Stromal cell of bone marrow (primary cell): ENCODE data around the gene TGFBR2.

Experiments used
- DNase-seq: peaks from one replicate; pipeline ENCODE4 v3.0.0-alpha.2; 2012; ENCODE audit warnings: low read depth

Gene TGFBR2

GRCh38 chr3:30606301-30607031 is at the start of gene TGFBR2:
Gene TGFBR2 (plus strand): TSS chr3:30606601. CDS start chr3:30606884, 283 bp downstream.
- DNase-seq = peak; percentile 98

DNA sequence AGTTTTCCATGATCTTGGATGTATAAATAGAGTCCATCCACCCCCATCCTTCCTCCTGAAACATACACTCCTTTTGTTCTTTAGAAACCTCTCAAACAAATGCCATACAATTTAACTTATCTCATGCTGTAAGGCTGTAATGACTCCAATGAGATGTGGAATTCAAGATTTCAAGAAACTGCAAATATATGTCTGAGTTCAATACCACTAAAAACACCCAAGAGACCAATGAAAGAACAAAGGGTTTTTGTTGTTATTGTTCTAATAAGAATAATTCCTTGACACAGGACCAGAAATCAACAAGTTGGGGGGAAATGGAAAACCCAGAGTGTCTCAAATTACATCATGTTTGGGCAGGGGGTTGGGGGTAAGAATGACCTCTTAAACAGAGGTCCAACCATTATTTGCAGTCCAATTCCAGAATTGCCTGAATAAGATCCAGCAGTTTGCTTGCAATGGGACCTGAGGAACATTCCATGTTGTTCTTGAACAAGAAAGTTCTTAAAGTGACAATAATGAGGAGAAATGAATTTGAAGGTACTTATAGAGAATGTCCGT is 48.6 kb upstream of the TGFBR2 start:
- no peak for DNase-seq

DNA sequence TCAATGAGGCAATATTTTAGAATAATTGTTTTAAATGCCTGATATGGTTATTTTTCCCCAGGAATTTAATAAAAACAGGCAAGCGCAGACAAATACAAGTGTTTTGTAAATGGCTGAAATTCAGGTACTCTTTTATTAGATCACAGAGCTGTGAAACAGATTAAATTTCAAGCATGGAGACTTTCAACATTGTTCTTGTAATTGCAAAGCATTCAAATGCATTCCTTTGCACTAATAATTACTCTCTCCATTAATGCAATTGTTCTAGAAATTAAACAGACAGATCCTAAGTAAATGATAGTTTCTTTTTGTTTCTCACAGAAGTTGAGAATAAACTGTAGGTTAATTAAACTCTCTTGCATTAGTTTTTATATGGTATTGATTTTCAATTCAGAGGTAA is 42.4 kb upstream of the TGFBR2 start:
- DNase-seq = no peak

GRCh38 chr3:30567139-30567753 is 39.2 kb upstream of the TGFBR2 start:
- DNase-seq = no peak

- no peak for DNase-seq
Measured at GRCh38 chr3:30576946-30577345, 29.5 kb upstream of the TGFBR2 start.

- no peak for DNase-seq
Measured at GRCh38 chr3:30577788-30578187, 28.6 kb upstream of the TGFBR2 start.

GRCh38 chr3:30578479-30578878 is 27.9 kb upstream of the TGFBR2 start:
- peak; percentile 97 for DNase-seq

- DNase-seq = no peak
Measured at GRCh38 chr3:30578986-30579579, 27.3 kb upstream of the TGFBR2 start.

GRCh38 chr3:30581067-30581585 is 25.3 kb upstream of the TGFBR2 start:
- no peak for DNase-seq

GRCh38 chr3:30581982-30582381 is 24.4 kb upstream of the TGFBR2 start:
- no peak for DNase-seq

DNA sequence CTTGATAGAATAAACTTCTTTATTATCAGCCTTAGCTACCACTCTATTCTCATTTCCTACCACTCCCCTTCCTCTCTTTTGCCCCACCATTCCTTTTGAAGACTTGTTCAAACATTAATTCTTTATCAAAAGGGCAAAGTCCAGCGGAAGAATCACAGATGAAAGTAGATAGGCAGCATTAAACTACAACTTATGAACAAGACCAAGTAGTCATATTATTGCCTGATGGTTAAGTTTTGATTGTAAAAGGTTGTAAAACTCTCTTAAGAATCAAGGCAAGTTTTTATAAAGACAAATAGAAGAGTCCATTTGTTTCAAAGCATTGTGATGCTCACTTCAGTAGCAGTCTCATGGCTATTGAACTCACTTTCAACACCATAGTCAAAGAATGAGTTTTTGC is 22.4 kb upstream of the TGFBR2 start:
- no peak for DNase-seq

DNA sequence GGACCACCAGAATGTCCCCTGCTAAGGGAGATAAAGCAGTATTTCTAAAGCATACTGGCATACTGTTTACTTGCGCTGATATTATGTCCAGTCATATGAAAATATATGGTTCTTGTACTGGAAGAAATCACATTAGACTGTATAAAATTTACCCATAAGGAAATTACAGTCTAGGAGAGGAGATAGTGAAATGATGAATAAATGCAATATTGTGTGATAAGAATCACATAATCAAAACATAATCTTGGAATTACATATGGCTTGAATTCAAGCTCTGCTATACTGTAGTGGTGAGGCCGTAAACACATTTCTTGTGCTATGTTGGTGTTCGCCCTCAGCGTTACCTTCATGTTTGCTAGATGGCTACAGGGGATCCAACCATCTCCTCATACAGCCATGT is 20.7 kb upstream of the TGFBR2 start:
- no peak for DNase-seq

DNA sequence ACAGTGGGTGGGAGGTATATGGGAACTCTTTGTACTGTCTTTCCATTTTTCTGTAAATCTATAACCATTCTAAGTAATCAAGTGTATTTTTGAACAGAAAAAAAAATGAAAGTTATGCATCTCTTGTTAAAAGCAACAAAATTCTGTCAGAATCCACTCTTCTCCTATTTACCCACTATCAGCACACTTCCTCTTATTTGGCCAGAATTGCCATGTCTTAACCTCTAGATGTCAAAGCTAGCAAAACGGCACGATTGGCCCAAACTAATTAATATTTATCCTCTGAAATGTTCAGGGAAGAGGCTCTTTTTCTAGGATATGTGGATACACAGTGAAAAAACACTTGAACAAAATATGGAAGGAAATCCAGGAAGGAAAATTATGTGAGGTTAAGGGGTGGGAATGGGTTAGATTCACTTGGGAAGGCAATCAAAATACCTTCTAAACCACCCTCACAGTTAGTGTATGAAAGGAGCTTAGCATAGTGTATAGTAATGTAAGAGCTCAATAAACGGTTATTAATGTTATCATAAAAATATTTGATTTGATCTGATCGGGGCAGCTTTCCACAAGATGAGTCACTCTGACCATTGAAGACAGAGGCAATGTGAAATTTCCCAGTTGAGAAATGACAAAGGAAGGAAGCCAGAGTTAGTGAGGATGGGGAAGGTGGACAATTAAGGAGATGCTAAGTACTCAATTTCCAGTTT is 20.1 kb upstream of the TGFBR2 start:
- no peak for DNase-seq

DNA sequence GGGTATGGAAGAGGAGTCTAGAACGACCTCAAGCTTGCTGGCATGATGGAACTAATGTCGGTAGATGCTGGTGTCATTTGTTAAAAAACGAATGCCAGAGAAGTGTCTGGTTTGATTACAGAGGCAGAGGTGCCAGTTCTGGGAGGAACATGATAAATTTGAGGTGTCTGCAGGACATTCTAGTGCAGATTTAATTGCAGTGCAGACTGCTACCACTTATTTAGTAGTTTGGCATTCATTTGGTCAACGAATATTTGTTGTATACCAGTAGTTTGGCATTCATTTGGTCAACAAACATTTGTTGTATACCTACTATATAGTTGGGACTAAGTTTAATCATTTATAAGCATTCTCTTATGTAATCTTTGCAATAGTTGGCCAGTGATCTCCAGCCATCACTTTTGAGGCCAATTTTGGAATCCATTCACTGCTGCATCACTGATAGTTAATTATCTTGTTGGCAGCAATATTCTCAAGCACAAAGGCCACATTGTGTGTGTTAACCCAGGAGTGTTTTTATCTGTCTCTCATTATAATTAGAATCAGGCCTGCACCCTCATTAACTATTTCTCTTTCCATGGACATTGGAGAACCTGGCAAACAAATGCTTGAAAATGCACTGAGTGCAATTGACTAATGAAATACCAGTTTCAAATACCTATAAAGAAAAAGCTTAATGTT is 19.5 kb upstream of the TGFBR2 start:
- no peak for DNase-seq

DNA sequence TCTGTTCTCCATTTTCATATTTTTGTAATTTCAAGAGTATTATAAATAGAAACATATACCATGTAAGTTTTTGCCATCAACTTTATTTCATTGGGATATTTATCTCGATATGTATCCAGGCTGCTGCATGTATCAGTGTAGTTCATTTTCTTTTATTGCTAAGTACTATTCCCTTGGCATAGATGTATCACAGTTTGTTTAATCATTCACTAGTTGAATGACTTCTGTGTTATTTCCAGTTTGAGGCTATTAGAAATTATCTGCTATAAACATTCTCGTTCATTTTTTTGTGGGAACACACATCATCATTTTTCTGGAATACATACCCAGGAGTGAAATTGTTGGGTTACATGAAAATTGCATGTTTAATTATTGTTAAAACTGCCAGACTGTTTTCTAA is 18.5 kb upstream of the TGFBR2 start:
- no peak for DNase-seq

DNA sequence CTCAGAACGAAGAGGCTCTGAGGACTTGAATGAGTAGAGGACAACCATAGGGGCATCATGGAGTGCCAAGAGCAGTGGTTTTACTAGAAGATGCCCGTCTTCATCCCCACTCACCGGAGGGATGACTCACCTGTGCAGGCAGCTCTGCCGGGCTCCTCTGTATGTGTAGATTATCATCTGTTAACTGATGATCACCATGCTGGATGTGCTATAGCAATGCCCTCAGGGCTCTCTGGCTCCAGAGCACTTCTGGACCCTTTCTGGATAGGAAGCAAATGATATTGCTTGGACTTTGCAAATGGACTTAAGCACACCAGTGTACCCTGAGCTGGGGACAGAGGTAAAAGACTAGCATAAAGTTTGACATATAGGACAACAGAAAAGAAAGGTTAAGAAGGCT is 10.2 kb upstream of the TGFBR2 start:
- no peak for DNase-seq

GRCh38 chr3:30597131-30597768 is 9.2 kb upstream of the TGFBR2 start:
- no peak for DNase-seq

- no peak for DNase-seq
Measured at GRCh38 chr3:30597769-30598134, 8.6 kb upstream of the TGFBR2 start.

DNA sequence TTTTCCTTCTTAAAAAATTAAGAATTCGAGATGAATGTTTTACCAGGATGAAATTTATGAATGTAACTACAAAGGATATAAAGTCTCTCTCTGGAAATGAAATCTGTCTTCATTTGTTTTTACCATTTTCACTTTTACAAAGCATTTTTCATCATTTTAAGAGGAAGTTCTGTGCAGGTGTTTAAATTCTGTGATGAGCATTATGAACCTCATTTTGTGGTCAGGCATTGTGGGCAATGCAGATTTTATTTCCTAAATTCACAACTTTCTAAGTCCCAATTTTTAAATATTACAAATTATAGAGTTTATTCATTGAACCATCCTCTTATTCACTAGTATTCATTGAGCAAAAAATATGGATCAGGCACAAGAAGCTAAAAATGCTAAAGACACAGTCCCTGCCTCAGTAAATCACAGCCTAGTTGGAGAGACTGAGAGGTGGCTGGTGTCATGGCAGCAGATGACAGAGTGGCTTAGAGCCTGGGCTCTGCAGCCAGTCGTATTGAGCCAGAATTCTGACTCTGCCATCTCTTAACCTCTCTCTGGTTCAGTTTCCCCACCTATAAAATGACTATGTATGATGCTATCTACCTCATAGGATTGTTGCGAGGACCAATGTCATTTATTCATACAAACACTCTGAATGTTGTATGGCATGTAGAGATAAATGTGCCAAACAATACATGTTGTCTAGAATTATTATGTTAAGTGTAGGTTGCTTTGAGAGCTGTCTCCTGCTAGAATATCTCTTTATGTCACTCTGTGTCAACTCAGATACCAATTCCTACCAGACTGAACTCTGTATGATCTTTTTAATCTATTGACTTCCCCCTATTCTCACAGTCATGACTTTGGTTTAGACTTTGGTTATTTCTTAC is 7.5 kb upstream of the TGFBR2 start:
- no peak for DNase-seq

- no peak for DNase-seq
Measured at GRCh38 chr3:30600572-30600971, 5.8 kb upstream of the TGFBR2 start.
